Gastrocnemius medialis (tissue), 4 donors: ENCODE results near the gene ZDHHC12.

Experiments
- CTCF ChIP-seq, 5 experiments: fragments of 450-650 bp in 3 of 5; fragments of 200-600 bp in 2 of 5; sonication (generic) in 2 of 5; IDR thresholded peaks in 4 of 5; conservative IDR thresholded peaks in 1 of 5; 1 replicate in 4 of 5; 2 replicates in 1 of 5; pipeline ENCODE4 v1.5.1; 2016 to 2019; ENCODE audit warnings: antibody characterized with exemption in 5 of 5, mild to moderate bottlenecking in 3 of 5, moderate library complexity in 3 of 5
- POLR2A ChIP-seq, 2 donors: fragments of 450-650 bp; IDR thresholded peaks; one replicate each; pipeline ENCODE4 v1.6.1; 2017; ENCODE audit warnings: antibody characterized with exemption in 2 of 2, mild to moderate bottlenecking in 2 of 2, moderate library complexity in 2 of 2

- TF ChIP-seq CTCF (IDR thresholded peaks at IDR 0.05 in 4 of 5, conservative IDR thresholded peaks at IDR 0.05 in 1 of 5) (no peak), POLR2A (IDR thresholded peaks at IDR 0.05) (no peak)
These were observed 9.1 kb downstream of the ZDHHC12 start for GRCh38 chr9:128714586-128715435.
